ENCODE measurements around the gene ZBED3. TPM values are rescaled to one million over a fixed set of nuclear protein-coding genes. Genes with fewer than 3 reads are reported as not detected.

Gene ZBED3, protein sequence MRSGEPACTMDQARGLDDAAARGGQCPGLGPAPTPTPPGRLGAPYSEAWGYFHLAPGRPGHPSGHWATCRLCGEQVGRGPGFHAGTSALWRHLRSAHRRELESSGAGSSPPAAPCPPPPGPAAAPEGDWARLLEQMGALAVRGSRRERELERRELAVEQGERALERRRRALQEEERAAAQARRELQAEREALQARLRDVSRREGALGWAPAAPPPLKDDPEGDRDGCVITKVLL
- 10.6 TPM for polyA plus RNA-seq (2012; ENCODE audit: insufficient read depth, insufficient read length, low read depth)

DNA sequence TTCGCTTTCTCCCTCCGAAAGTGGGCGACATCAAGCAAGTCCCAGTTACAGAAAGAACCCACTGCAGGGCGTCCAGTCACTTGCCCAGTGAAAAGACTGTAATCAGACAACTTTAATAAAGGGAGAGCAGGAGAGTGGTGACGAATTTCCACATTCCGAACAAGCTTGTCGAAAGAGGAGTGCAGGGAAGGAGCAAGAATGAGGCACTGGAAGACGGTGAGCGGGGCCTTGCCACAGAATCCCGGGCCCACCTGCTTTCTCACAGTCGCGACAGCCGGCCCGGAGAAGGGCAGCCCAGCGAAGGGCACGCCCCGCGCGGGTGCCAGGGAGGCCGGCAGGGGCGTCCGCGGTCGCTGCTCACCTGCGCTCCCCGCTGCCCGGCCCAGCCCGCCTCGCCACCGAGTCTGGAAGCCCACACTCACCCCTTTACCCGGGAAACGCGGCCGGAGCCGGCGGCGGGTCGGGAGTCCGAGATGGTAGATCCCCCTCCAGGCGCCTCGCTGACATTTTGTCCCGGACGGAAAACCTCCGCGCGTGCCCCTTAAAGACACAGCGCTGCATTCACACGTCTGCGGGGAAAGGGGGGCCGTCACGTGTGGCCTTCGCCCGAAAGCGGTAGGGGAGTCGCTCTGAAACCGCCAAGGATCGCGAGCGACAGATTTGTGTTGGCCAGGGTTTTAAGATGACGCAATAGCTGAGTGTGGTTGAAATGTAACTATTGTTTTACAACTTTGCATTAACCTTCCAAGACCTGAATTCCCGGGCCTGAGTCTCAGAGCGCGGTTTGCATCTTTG, at the start of gene ZBED3:
ZBED3 (minus strand) TSS at position 597 of the 795 bp plus-strand sequence. CDS start 9,407 bp downstream, outside the sequence.
- Histone ChIP-seq H3K4me3 (ENCODE audit: low read depth, low read length) (peak within 1 kb of the TSS; percentile 89), H3K36me3 (no peaks in the 10 kb centered on the region), H3K27me3 (no peaks in the 10 kb centered on the region), H3K4me1 (no peaks in the 10 kb centered on the region), H3K9me3 (no peaks in the 10 kb centered on the region)
- TF ChIP-seq, protein P1, sequence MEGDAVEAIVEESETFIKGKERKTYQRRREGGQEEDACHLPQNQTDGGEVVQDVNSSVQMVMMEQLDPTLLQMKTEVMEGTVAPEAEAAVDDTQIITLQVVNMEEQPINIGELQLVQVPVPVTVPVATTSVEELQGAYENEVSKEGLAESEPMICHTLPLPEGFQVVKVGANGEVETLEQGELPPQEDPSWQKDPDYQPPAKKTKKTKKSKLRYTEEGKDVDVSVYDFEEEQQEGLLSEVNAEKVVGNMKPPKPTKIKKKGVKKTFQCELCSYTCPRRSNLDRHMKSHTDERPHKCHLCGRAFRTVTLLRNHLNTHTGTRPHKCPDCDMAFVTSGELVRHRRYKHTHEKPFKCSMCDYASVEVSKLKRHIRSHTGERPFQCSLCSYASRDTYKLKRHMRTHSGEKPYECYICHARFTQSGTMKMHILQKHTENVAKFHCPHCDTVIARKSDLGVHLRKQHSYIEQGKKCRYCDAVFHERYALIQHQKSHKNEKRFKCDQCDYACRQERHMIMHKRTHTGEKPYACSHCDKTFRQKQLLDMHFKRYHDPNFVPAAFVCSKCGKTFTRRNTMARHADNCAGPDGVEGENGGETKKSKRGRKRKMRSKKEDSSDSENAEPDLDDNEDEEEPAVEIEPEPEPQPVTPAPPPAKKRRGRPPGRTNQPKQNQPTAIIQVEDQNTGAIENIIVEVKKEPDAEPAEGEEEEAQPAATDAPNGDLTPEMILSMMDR (IDR thresholded peaks at IDR 0.05; ENCODE audit: low read depth, low read length) = peak; percentile 51
- peak; percentile 81 for DNase-seq

DNA sequence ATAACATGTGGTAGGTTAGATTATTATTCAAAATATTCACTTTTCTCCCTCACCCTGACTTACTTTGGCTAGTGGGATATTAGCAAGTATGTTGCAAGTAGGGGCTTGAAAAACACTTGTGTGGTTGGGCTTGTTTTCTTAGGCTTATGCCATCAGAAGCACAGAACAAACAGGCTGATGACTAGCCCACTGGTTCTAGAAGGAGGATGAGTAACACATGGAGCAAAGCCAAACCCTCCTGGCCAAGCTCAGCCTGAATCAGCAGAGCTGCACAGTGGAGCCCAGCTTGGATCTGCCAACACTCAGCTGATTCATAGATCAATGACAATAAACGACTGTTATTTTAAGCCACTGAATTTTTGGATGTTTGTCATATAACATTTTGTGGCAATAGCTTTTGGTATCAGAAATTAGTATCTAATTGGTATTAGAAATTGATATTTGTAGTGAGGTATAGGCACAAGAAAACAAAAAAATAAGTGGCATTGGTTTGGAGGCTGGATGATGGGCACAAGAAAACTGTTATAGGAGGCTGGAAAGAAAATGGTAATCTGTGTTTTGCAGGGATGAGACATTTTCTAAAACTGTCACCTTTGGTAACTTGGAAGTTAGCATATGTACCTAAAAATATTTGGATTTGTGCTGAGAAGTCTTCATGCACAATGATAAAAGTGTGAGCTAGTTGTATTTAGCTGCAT, 46.1 kb upstream of the ZBED3 start:
- H3K36me3 ChIP-seq = no peaks in the 10 kb centered on the region
- TF ChIP-seq, protein P1 (IDR thresholded peaks at IDR 0.05; ENCODE audit: low read depth, low read length) = no peak
- H3K4me3 ChIP-seq (ENCODE audit: low read depth, low read length) = no peak overlapping the region
- H3K9me3 ChIP-seq = no peaks in the 10 kb centered on the region
- H3K27me3 ChIP-seq = no peaks in the 10 kb centered on the region
- DNase-seq = peak; percentile 27
- no peaks in the 10 kb centered on the region for H3K4me1 ChIP-seq

DNA sequence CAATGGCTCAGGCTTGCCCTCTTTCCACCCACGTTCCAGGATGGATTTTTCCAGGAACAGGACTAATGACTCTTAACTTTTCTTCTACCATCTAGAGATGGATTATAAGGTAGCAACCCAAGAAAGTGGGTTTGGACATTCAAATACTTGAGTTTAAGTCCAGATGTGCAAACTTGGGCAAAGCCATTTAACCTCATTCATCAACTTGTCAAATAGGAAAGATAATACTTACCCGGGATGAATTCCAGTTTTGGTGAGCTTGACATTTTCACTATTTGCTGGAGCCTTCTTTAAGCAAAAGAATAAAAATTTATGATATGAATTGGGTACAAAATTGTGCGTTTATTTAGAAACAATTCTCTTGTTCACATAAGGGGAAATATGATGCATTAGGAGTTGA, 44.3 kb upstream of the ZBED3 start:
- no peak for DNase-seq
- H3K36me3 ChIP-seq = no peaks in the 10 kb centered on the region
- H3K4me3 ChIP-seq (ENCODE audit: low read depth, low read length) = no peak overlapping the region
- TF ChIP-seq, protein P1 (IDR thresholded peaks at IDR 0.05; ENCODE audit: low read depth, low read length) = no peak
- H3K9me3 ChIP-seq = no peaks in the 10 kb centered on the region
- H3K27me3 ChIP-seq = no peaks in the 10 kb centered on the region
- H3K4me1 ChIP-seq = no peaks in the 10 kb centered on the region

DNA sequence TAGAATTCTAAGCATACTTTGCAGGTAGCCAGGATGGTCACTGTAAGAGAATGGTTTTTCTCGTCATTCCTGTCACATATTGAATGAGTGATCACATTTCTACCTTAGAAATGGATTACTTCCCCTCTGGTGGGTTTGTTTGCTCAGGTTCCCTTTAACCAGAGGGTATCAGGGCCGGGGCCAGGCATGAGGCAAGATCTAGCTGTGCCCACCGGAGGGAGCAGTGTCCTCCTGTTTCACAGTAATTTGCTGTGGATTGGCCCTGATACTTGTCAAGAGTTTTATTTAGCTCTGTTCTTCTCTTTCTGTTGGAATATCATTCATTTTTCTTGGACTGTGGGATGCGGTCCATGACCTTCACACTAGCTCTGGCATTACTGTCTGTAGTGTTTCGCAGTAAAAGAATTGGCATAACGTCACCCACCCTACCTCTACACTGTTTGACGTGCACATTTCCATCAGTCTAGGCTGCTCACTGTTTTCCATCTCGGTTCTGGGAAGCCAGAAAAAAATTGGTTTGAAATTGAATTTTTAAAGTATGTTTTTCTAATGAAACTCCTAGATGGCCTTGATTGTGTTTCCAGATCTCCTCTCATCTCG, 42.4 kb upstream of the ZBED3 start:
- H3K27me3 ChIP-seq = no peaks in the 10 kb centered on the region
- no peaks in the 10 kb centered on the region for H3K36me3 ChIP-seq
- H3K4me3 ChIP-seq (ENCODE audit: low read depth, low read length) = no peak overlapping the region
- peak; percentile 67 for DNase-seq
- TF ChIP-seq, protein P1 (IDR thresholded peaks at IDR 0.05; ENCODE audit: low read depth, low read length) = peak; percentile 76
- H3K9me3 ChIP-seq = no peaks in the 10 kb centered on the region
- no peaks in the 10 kb centered on the region for H3K4me1 ChIP-seq

DNA sequence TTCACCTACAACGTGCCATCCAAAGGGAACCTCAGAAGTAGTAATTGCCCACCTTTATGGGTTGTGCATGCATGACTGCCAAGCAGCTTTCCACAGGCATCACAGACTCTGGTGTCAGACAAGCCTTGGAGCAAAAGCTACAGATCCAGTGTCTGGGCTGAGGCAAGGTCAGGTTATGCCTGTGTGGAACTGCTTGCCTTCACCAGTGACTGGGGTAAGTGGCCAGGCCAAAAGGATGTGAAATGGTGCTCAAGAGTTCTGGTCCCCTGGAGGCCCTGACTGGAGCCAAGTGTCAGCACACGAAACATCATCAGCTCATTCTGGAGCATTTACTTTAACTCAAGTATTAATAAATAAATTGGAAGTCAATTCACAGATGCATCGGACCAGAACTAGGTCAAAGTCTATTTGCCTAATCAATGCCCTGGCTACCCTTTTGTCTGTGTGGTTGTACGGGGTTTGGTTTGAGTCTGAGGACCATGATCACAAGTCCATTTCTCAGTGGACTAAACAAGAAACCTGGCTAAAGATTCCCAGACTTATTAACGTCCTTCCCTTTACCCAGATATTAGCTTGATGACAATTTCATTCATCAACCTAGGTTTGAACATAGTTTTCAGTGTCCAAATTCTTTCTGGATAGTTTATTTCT, 41.5 kb upstream of the ZBED3 start:
- Histone ChIP-seq H3K4me3 (ENCODE audit: low read depth, low read length) (no peak overlapping the region), H3K27me3 (no peaks in the 10 kb centered on the region), H3K4me1 (no peaks in the 10 kb centered on the region), H3K9me3 (no peaks in the 10 kb centered on the region), H3K36me3 (no peaks in the 10 kb centered on the region)
- TF ChIP-seq, protein P1 (IDR thresholded peaks at IDR 0.05; ENCODE audit: low read depth, low read length) = no peak
- no peak for DNase-seq

Data from BE2C (cell line).